Mesenchymal stem cell (in vitro differentiated cells and primary cell): ENCODE data around the gene OTOP2.
A peak's percentile ranks its signal among the peaks of the same experiment; 100 is the strongest.
"Not testable (repeated sequence)": the region's sequence is repeated elsewhere in the genome, so short reads cannot be mapped to it uniquely, and the experiment has no call there.

ENCODE experiments used
- DNase-seq: peaks from one replicate; pipeline ENCODE4 v3.0.0-alpha.2; 2013
- H2AFZ ChIP-seq: one replicate; pipeline ENCODE4 v1.6.1; 2013; ENCODE audit warnings: low read depth, mild to moderate bottlenecking, control low read depth, inconsistent platforms, low read length, moderate library complexity
- H2AK5ac ChIP-seq: 2 replicates; pipeline ENCODE4 v1.6.1; 2013; ENCODE audit warnings: low read length, moderate library complexity, mild to moderate bottlenecking, inconsistent platforms; ENCODE audit not compliant: severe bottlenecking
- H2BK120ac ChIP-seq: one replicate; pipeline ENCODE4 v1.6.1; 2013; ENCODE audit warnings: low read depth, mild to moderate bottlenecking, inconsistent platforms, low read length, moderate library complexity
- H2BK12ac ChIP-seq, 2 experiments: one replicate each; pipeline ENCODE4 v1.6.1; 2013; ENCODE audit warnings: inconsistent platforms in 2 of 2, low read length in 2 of 2, mild to moderate bottlenecking in 2 of 2, moderate library complexity in 2 of 2, control low read depth in 1 of 2
- H2BK15ac ChIP-seq: one replicate; pipeline ENCODE4 v1.6.1; 2013; ENCODE audit warnings: mild to moderate bottlenecking, low read depth, inconsistent platforms; ENCODE audit not compliant: poor library complexity, severe bottlenecking
- H2BK5ac ChIP-seq: 2 replicates; pipeline ENCODE4 v1.6.1; 2013; ENCODE audit warnings: low read depth, mild to moderate bottlenecking, low read length, control low read depth, inconsistent platforms; ENCODE audit not compliant: poor library complexity, severe bottlenecking
- H3K14ac ChIP-seq, 2 experiments: one replicate each; pipeline ENCODE4 v1.6.1; 2013; ENCODE audit warnings: inconsistent platforms in 2 of 2, low read length in 2 of 2, control low read depth in 1 of 2, mild to moderate bottlenecking in 1 of 2, moderate library complexity in 1 of 2
- H3K18ac ChIP-seq, 2 experiments: one replicate each; pipeline ENCODE4 v1.6.1; 2013; ENCODE audit warnings: inconsistent platforms in 2 of 2, low read length in 2 of 2, control low read depth in 1 of 2, low read depth in 1 of 2, mild to moderate bottlenecking in 1 of 2
- H3K23ac ChIP-seq, 2 experiments: one replicate each; pipeline ENCODE4 v1.6.1; 2013; ENCODE audit warnings: inconsistent platforms in 2 of 2, low read length in 2 of 2, mild to moderate bottlenecking in 2 of 2, moderate library complexity in 2 of 2, control low read depth in 1 of 2
- H3K27ac ChIP-seq: 2 replicates; pipeline ENCODE4 v1.5.1; 2013; ENCODE audit warnings: mild to moderate bottlenecking, moderate library complexity, low read length, control low read depth, inconsistent platforms; ENCODE audit not compliant: poor library complexity, severe bottlenecking
- H3K27me3 ChIP-seq, 2 experiments: 2 replicates each; pipeline versions ENCODE4 v1.6.1 to v1.7.0; 2013; ENCODE audit warnings: low read length in 2 of 2, mild to moderate bottlenecking in 2 of 2, moderate library complexity in 2 of 2, control low read depth in 1 of 2, inconsistent platforms in 1 of 2; ENCODE audit not compliant: control insufficient read depth in 1 of 2, insufficient read depth in 1 of 2
- H3K36me3 ChIP-seq, 2 experiments: 2 replicates each; pipeline versions ENCODE4 v1.6.1 to v1.7.0; 2013; ENCODE audit warnings: low read length in 2 of 2, control low read depth in 1 of 2, inconsistent platforms in 1 of 2, low read depth in 1 of 2, mild to moderate bottlenecking in 1 of 2; ENCODE audit not compliant: insufficient read depth in 2 of 2, control insufficient read depth in 1 of 2
- H3K4ac ChIP-seq, 2 experiments: one replicate each; pipeline ENCODE4 v1.6.1; 2013; ENCODE audit warnings: inconsistent platforms in 2 of 2, low read length in 2 of 2, mild to moderate bottlenecking in 2 of 2, moderate library complexity in 2 of 2, control low read depth in 1 of 2, low read depth in 1 of 2
- H3K4me1 ChIP-seq: 2 replicates; pipeline ENCODE4 v1.6.1; 2013; ENCODE audit warnings: low read depth, low read length, control low read depth; ENCODE audit not compliant: control insufficient read depth, insufficient read depth
- H3K4me2 ChIP-seq: 2 replicates; pipeline ENCODE4 v1.6.1; 2013; ENCODE audit warnings: low read length, mild to moderate bottlenecking, inconsistent platforms; ENCODE audit not compliant: poor library complexity, severe bottlenecking
- H3K4me3 ChIP-seq, 2 experiments: 2 replicates each; pipeline versions ENCODE4 v1.5.1 to v1.7.0; 2013; ENCODE audit warnings: low read length in 2 of 2, mild to moderate bottlenecking in 2 of 2, control low read depth in 1 of 2, low read depth in 1 of 2; ENCODE audit not compliant: insufficient read depth in 1 of 2
- H3K79me1 ChIP-seq: replicated peaks from 2 replicates; pipeline ENCODE4 v1.6.1; 2013; ENCODE audit warnings: mild to moderate bottlenecking, control low read depth, low read length, inconsistent platforms; ENCODE audit not compliant: poor library complexity, severe bottlenecking
- H3K9ac ChIP-seq: 2 replicates; pipeline ENCODE4 v1.7.0; 2013; ENCODE audit warnings: mild to moderate bottlenecking, low read length, moderate library complexity
- H3K9me3 ChIP-seq: 2 replicates; pipeline ENCODE4 v1.7.0; 2013; ENCODE audit warnings: mild to moderate bottlenecking, low read length; ENCODE audit not compliant: control insufficient read depth
- H4K8ac ChIP-seq: one replicate; pipeline ENCODE4 v1.6.1; 2013; ENCODE audit warnings: inconsistent platforms, mild to moderate bottlenecking, low read length, moderate library complexity
- H4K91ac ChIP-seq: one replicate; pipeline ENCODE4 v1.6.1; 2013; ENCODE audit warnings: mild to moderate bottlenecking, low read length, inconsistent platforms
- WGBS: methylation state at CpG from one replicate; pipeline ENCODE4 v1.1.7; 2013; ENCODE audit warnings: mixed read lengths; 5-methylcytosine and 5-hydroxymethylcytosine counted together

OTOP2 gene

GRCh38 chr17:74903034-74903433, 21.0 kb upstream of the OTOP2 start:
- Histone ChIP-seq H2BK12ac (no peak overlapping the region), H4K8ac (no peak overlapping the region), H3K4ac (no peak overlapping the region), H3K9me3 (no peaks in the 10 kb centered on the region), H3K27ac (no peak overlapping the region), H3K4me2 (no peak overlapping the region), H3K14ac (no peak overlapping the region), H3K79me1 (no peaks in the 10 kb centered on the region), H3K4me1 (no peaks in the 10 kb centered on the region), H2AFZ (no peak overlapping the region), H2AK5ac (no peak overlapping the region), H2BK5ac (no peak overlapping the region), H3K4me3 (no peak overlapping the region), H2BK15ac (no peak overlapping the region), H3K36me3 (no peaks in the 10 kb centered on the region), H3K18ac (no peak overlapping the region), H3K27me3 (peaks cover 25 to 61% of the 10 kb centered on the region in 2 experiments), H4K91ac (no peak overlapping the region), H3K9ac (no peak overlapping the region), H2BK120ac (no peak overlapping the region), H3K23ac (no peak overlapping the region)
- DNase-seq: no peak
- 80% methylated on average over 6 of the region's 9 CpGs for WGBS

- H3K27ac ChIP-seq: no peak overlapping the region
- H4K91ac ChIP-seq: no peak overlapping the region
- H2AK5ac ChIP-seq: no peak overlapping the region
- no peak overlapping the region for H2BK120ac ChIP-seq
- no peak overlapping the region for H2BK5ac ChIP-seq
- 69% methylated on average over 4 of the region's 6 CpGs for WGBS
- H3K4me1 ChIP-seq: no peaks in the 10 kb centered on the region
- no peak overlapping the region for H3K23ac ChIP-seq
- no peaks in the 10 kb centered on the region for H3K9me3 ChIP-seq
- H3K9ac ChIP-seq: no peak overlapping the region
- H2BK15ac ChIP-seq: no peak overlapping the region
- H3K4me2 ChIP-seq: no peak overlapping the region
- H2BK12ac ChIP-seq: no peak overlapping the region
- H3K4me3 ChIP-seq: no peak overlapping the region
- H3K18ac ChIP-seq: no peak overlapping the region
- DNase-seq: no peak
- no peak overlapping the region for H4K8ac ChIP-seq
- no peaks in the 10 kb centered on the region for H3K36me3 ChIP-seq
- H3K27me3 ChIP-seq: peaks cover 25 to 58% of the 10 kb centered on the region in 2 experiments
- H3K4ac ChIP-seq: no peak overlapping the region
- H2AFZ ChIP-seq: no peak overlapping the region
- H3K14ac ChIP-seq: no peak overlapping the region
- H3K79me1 ChIP-seq: no peaks in the 10 kb centered on the region
Observed at GRCh38 chr17:74903671-74904070, 20.4 kb upstream of the OTOP2 start.

GRCh38 chr17:74904687-74905409, 19.2 kb upstream of the OTOP2 start:
- Histone ChIP-seq H3K9me3 (no peaks in the 10 kb centered on the region), H2AK5ac (no peak overlapping the region), H2BK12ac (no peak overlapping the region), H3K23ac (no peak overlapping the region), H2BK5ac (no peak overlapping the region), H4K8ac (no peak overlapping the region), H2AFZ (no peak overlapping the region), H3K27ac (no peak overlapping the region), H3K27me3 (peaks cover 34 to 60% of the 10 kb centered on the region in 2 experiments), H3K79me1 (no peaks in the 10 kb centered on the region), H3K4ac (no peak overlapping the region), H3K4me1 (no peaks in the 10 kb centered on the region), H3K14ac (peak overlapping the region in 1 of 2 experiments; percentile 64), H2BK120ac (no peak overlapping the region), H2BK15ac (no peak overlapping the region), H3K4me2 (no peak overlapping the region), H4K91ac (no peak overlapping the region), H3K4me3 (no peak overlapping the region), H3K9ac (no peak overlapping the region), H3K18ac (no peak overlapping the region), H3K36me3 (no peaks in the 10 kb centered on the region)
- 69% methylated on average over 5 of the region's 7 CpGs for WGBS
- DNase-seq: no peak

GRCh38 chr17:74906214-74906793, 17.8 kb upstream of the OTOP2 start:
- not testable (repeated sequence) for H4K91ac ChIP-seq, H2AK5ac ChIP-seq, H3K4me1 ChIP-seq, H3K36me3 ChIP-seq, DNase-seq, H3K14ac ChIP-seq, H3K4me3 ChIP-seq, H2BK120ac ChIP-seq, H3K27ac ChIP-seq, H3K9ac ChIP-seq, H2BK12ac ChIP-seq, H3K18ac ChIP-seq, H3K79me1 ChIP-seq, H3K9me3 ChIP-seq, H2BK15ac ChIP-seq, H2AFZ ChIP-seq, H4K8ac ChIP-seq, H3K23ac ChIP-seq, H3K4ac ChIP-seq, H2BK5ac ChIP-seq, H3K4me2 ChIP-seq
- WGBS: 67% methylated on average over 5 of the region's 6 CpGs
- H3K27me3 ChIP-seq: peaks cover 24 to 48% of the 10 kb centered on the region in 2 experiments
